GM23248 (cell line): ENCODE data around the gene PDXDC1. TPM values are rescaled to one million over a fixed set of nuclear protein-coding genes. Genes with fewer than 3 reads are reported as not detected.
A peak's percentile ranks its signal among the peaks of the same experiment; 100 is the strongest.

Source experiments
- DNase-seq: peaks from one replicate; pipeline ENCODE4 v3.0.0-alpha.2; 2015
- H2AFZ ChIP-seq: fragments of 200-600 bp; sonication (generic); 2 replicates; pipeline ENCODE4 v1.6.1; 2016; ENCODE audit warnings: antibody characterized with exemption
- H3F3A ChIP-seq: fragments of 200-600 bp; sonication (generic); 2 replicates; pipeline ENCODE4 v1.6.1; 2016; ENCODE audit warnings: mild to moderate bottlenecking, antibody characterized with exemption, mixed run types; ENCODE audit not compliant: insufficient read depth
- H3K27ac ChIP-seq: fragments of 200-600 bp; sonication (generic); 2 replicates; pipeline ENCODE4 v1.5.1; 2016; ENCODE audit warnings: mild to moderate bottlenecking
- H3K27me3 ChIP-seq: fragments of 200-600 bp; sonication (generic); replicated peaks from 2 replicates; pipeline ENCODE4 v1.6.1; 2016; ENCODE audit warnings: mild to moderate bottlenecking; ENCODE audit not compliant: insufficient read depth
- H3K36me3 ChIP-seq: fragments of 200-600 bp; sonication (generic); 2 replicates; pipeline ENCODE4 v1.6.1; 2016; ENCODE audit warnings: low read depth, mild to moderate bottlenecking
- H3K4me1 ChIP-seq: fragments of 200-600 bp; sonication (generic); 2 replicates; pipeline ENCODE4 v1.6.1; 2016; ENCODE audit warnings: mild to moderate bottlenecking; ENCODE audit not compliant: insufficient read depth
- H3K4me2 ChIP-seq: fragments of 200-600 bp; sonication (generic); one replicate; pipeline ENCODE4 v1.6.1; 2016; ENCODE audit warnings: mild to moderate bottlenecking; ENCODE audit not compliant: unreplicated experiment
- H3K4me3 ChIP-seq: fragments of 200-600 bp; sonication (generic); 2 replicates; pipeline ENCODE4 v1.5.1; 2016; ENCODE audit warnings: mild to moderate bottlenecking
- H3K79me2 ChIP-seq: fragments of 200-600 bp; sonication (generic); 2 replicates; pipeline ENCODE4 v1.6.1; 2016; ENCODE audit warnings: mild to moderate bottlenecking; ENCODE audit not compliant: insufficient read depth
- H3K9ac ChIP-seq: fragments of 200-600 bp; sonication (generic); 2 replicates; pipeline ENCODE4 v1.6.1; 2016; ENCODE audit warnings: mild to moderate bottlenecking
- H3K9me2 ChIP-seq: fragments of 200-600 bp; sonication (generic); 2 replicates; pipeline ENCODE4 v1.6.1; 2016; ENCODE audit warnings: mixed run types, mild to moderate bottlenecking, moderate library complexity; ENCODE audit not compliant: insufficient read depth
- H3K9me3 ChIP-seq: fragments of 200-600 bp; sonication (generic); one replicate; pipeline ENCODE4 v1.6.1; 2017; ENCODE audit warnings: low read depth
- H4K20me1 ChIP-seq: fragments of 200-600 bp; sonication (generic); 2 replicates; pipeline ENCODE4 v1.6.0; 2016; ENCODE audit not compliant: insufficient read depth
- EZH2 ChIP-seq: fragments of 200-600 bp; sonication (generic); IDR thresholded peaks from 2 replicates; pipeline ENCODE4 v1.6.1; 2018; ENCODE audit warnings: antibody characterized with exemption, mild to moderate bottlenecking; ENCODE audit not compliant: insufficient read depth, poor library complexity, severe bottlenecking
- EZH2phosphoT487 ChIP-seq: fragments of 200-600 bp; sonication (generic); IDR thresholded peaks from 2 replicates; pipeline ENCODE4 v1.6.1; 2018; ENCODE audit warnings: antibody characterized with exemption, moderate library complexity, mild to moderate bottlenecking, low read depth; ENCODE audit not compliant: insufficient read depth
- WGBS, 2 experiments: methylation state at CpG; one replicate each; pipeline ENCODE4 v1.1.6; 2015 to 2017; ENCODE audit warnings: low lambda C conversion rate in 2 of 2, low coverage in 1 of 2; ENCODE audit errors: missing lambda C conversion rate in 2 of 2; 5-methylcytosine and 5-hydroxymethylcytosine counted together
- in situ Hi-C: fragments of 300-500 bp; cut with MboI; formaldehyde crosslinking; loops from 2 replicates; pipeline ENCODE4 v1.15.0; 2020
- polyA plus RNA-seq: library from polyadenylated mRNA; unstranded; fragments of >200 nt; fragmentation: Nextera tagmentation; extraction: Ambion mirVana; gene quantifications from 2 replicates; pipeline ENCODE4 v1.2.1, GENCODE V29; 2016
- total RNA-seq: library from RNA; depleted of rRNA; stranded (reverse); fragments of >200 nt; shearing (Covaris generic); gene quantifications from 2 replicates; pipeline ENCODE4 v1.2.3, GENCODE V29; 2014

PDXDC1 gene
- total and polyA plus RNA-seq, 2 experiments from 2014 or later = 61.1 to 63.9 TPM

DNA sequence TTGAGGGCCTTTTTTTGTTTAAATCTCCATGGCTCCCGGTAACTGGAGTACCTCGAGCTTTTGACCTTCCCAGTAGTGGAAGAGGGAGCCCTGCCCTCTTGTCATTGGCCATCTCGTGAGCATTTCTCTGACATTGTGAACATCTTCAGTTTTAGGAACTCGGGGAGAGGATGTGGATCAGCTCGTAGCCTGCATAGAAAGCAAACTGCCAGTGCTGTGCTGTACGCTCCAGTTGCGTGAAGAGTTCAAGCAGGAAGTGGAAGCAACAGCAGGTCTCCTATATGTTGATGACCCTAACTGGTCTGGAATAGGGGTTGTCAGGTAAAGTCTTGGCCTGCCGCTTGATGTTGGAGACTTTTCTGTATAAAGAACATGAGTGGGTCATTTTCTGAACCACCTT is 56.8 kb downstream of the PDXDC1 start:
- peaks cover 32% of the 10 kb centered on the region for H3K36me3 ChIP-seq

GRCh38 chr16:15032547-15033308 is 57.9 kb downstream of the PDXDC1 start:
- Histone ChIP-seq H3K4me1 (peaks cover 25% of the 10 kb centered on the region), H3F3A (peaks cover 38% of the 10 kb centered on the region), H3K27me3 (no peaks in the 10 kb centered on the region), H3K4me2 (no peak overlapping the region), H3K4me3 (no peak overlapping the region), H3K27ac (no peak overlapping the region), H2AFZ (no peak overlapping the region), H3K9me2 (no peaks in the 10 kb centered on the region), H3K9me3 (no peaks in the 10 kb centered on the region), H3K36me3 (peaks cover 43% of the 10 kb centered on the region), H3K79me2 (peaks cover 22% of the 10 kb centered on the region), H3K9ac (no peak overlapping the region), H4K20me1 (no peaks in the 10 kb centered on the region)
- no peak for TF ChIP-seq EZH2
- no peak for TF ChIP-seq EZH2phosphoT487
- DNase-seq = peak; percentile 34
- in situ Hi-C loops = no loop called here
- WGBS, 2 experiments = 91 to 92% methylated on average over 13 of the region's 13 CpGs

More for the DNA sequence above, 56.8 kb downstream of the PDXDC1 start:
- peaks cover 25% of the 10 kb centered on the region for H3K4me1 ChIP-seq
- TF ChIP-seq EZH2 (no peak), EZH2phosphoT487 (no peak)
- no peak overlapping the region for H2AFZ ChIP-seq
- DNase-seq = no peak
- H3K4me3 ChIP-seq = no peak overlapping the region
- no peaks in the 10 kb centered on the region for H3K9me2 ChIP-seq
- no peak overlapping the region for H3K4me2 ChIP-seq
- peaks cover 33% of the 10 kb centered on the region for H3K79me2 ChIP-seq
- no peak overlapping the region for H3K9ac ChIP-seq
- 93 to 96% methylated on average over 8 of the region's 8 CpGs for WGBS, 2 experiments
- in situ Hi-C loops = no loop called here
- no peaks in the 10 kb centered on the region for H3K27me3 ChIP-seq
- no peaks in the 10 kb centered on the region for H3K9me3 ChIP-seq
- no peaks in the 10 kb centered on the region for H4K20me1 ChIP-seq
- H3K27ac ChIP-seq = no peak overlapping the region
- H3F3A ChIP-seq = peaks cover 36% of the 10 kb centered on the region

DNA sequence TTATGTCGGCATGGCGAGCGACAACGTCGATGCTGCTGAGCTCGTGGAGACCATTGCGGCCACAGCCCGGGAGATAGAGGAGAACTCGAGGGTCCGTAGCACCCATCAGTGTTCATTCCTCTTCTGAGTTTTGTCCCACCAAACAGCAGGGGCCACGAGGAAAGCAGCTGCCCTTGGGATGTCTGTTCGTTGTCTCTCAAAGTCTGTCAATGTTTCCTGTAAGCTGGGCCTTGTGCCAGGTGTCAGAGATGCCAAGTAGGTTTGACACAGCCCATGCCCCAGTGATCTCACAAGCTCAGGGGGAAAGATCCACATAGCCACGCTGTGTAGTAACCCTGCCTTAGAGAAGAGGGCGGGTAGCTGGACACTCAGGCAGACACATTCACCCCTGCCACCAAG is 58.5 kb downstream of the PDXDC1 start:
- in situ Hi-C loops = no loop called here
- Histone ChIP-seq H3K27me3 (no peaks in the 10 kb centered on the region), H3K36me3 (peaks cover 49% of the 10 kb centered on the region), H4K20me1 (no peaks in the 10 kb centered on the region), H3K27ac (no peak overlapping the region), H3K79me2 (peaks cover 16% of the 10 kb centered on the region), H3K9me2 (no peaks in the 10 kb centered on the region), H3K4me3 (no peak overlapping the region), H3K9ac (no peak overlapping the region), H3K4me2 (no peak overlapping the region), H2AFZ (no peak overlapping the region), H3K9me3 (no peaks in the 10 kb centered on the region), H3F3A (peaks cover 40% of the 10 kb centered on the region), H3K4me1 (peaks cover 24% of the 10 kb centered on the region)
- no peak for DNase-seq
- whole genome bisulfite sequencing, 2 experiments = 76 to 79% methylated on average over 14 of the region's 14 CpGs
- TF ChIP-seq EZH2 (no peak), EZH2phosphoT487 (no peak)

DNA sequence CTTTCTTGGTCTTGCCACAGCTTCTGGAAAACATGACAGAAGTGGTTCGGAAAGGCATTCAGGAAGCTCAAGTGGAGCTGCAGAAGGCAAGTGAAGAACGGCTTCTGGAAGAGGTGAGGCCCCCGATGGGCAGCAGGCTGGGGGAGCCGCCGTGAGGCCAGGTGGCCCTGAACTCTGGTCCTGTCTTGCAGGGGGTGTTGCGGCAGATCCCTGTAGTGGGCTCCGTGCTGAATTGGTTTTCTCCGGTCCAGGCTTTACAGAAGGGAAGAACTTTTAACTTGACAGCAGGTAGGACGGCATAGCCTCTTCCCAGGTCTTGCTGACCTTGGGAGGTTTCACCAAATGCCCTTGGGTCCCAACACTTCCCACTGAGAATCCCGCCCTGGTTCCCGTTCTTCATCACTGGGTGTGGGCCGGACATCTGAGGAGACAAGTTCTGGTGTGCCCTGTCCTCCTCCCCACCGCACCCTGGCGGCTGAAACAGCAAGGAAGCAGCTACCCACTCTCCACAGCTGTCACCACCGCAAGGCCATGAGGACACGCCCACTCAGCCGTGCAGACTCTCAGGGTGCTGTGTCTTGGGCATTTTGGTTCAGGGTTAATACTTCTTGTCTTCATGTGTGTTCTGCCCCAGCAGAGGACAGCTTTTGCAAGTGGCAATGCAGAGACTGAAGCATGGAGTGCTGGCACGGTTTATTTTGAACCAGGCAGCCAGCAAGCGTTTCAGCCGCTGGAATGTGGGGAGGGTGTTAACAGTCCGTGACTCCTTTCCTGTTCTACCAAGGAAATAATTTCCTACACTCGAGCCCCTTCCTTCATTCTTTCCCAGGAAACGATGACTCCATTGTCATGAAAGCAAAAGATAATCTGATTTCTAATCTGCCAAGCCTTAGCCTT is 59.7 kb downstream of the PDXDC1 start:
- no peaks in the 10 kb centered on the region for H3K9me2 ChIP-seq
- in situ Hi-C loops = no loop called here
- WGBS, 2 experiments = 59 to 63% methylated on average over 23 of the region's 23 CpGs
- no peaks in the 10 kb centered on the region for H4K20me1 ChIP-seq
- no peak overlapping the region for H3K4me2 ChIP-seq
- peak; percentile 75 for DNase-seq
- peaks cover 7% of the 10 kb centered on the region for H3K79me2 ChIP-seq
- TF ChIP-seq EZH2 = no peak
- TF ChIP-seq EZH2phosphoT487 = no peak
- no peak overlapping the region for H3K4me3 ChIP-seq
- no peak overlapping the region for H2AFZ ChIP-seq
- H3K27ac ChIP-seq = peak overlapping the region; percentile 57
- 0 out of 2 replicates have a peak, but pooled peaks cover 15% of the 10 kb centered on the region for H3K4me1 ChIP-seq
- H3K9me3 ChIP-seq = no peaks in the 10 kb centered on the region
- peaks cover 36% of the 10 kb centered on the region for H3F3A ChIP-seq
- peak overlapping the region; percentile 19; the same call in 1 of the 2 replicates for H3K9ac ChIP-seq
- peaks cover 57% of the 10 kb centered on the region for H3K36me3 ChIP-seq
- no peaks in the 10 kb centered on the region for H3K27me3 ChIP-seq
